Stimulated activated CD4-positive, alpha-beta T cell treated with anti-CD3 and anti-CD28 coated beads, Interleukin-12 subunit alpha, Interleukin-12 subunit beta, amount 100 ng/mL, for 48 hours (primary cell): ENCODE measurements around the gene LENG9.

ENCODE experiments used
- DNase-seq, 3 donors: peaks; one replicate each; pipeline ENCODE4 v3.0.0-alpha.2; 2020; ENCODE audit warnings: low read depth in 2 of 3, low spot score in 1 of 3

LENG9 gene

DNA sequence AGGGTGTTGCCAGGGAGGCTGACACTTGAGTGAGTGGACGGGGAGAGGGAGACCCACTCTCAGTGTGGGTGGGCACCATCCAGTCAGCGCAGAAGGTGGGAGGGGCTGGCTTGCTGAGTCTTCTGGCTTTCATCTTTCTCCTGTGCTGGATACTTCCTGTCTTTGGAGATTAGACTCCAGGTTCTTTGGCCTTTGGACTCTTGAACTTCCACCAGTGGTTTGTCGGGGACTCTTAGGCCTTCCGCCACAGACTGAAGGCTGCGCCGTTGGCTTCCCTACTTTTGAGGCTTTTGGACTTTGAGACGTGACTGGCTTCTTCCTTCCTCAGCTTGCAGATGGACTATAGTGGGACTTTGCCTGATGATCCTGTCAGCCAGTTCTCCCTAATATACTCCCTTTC is 18.8 kb downstream of the LENG9 start:
- DNase-seq: no peak

DNA sequence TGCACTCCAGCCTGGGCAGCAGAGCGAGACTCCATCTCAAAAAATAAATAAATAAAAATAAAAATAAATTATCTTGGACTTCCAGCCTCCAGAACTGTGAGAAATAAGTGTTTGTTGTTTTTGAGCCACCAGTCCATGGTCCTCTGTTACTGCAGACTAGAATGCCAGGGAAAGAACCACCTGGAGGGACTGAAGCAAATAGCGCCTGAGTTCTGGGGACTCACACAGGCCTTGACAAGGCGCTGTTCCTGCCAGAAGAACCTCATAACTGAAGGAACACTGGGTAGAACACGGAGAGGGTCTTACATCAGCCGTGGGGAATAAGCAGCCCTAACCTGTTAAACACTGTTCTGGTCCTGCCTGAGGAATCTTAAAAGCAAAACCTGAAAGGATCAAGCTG is 22.9 kb downstream of the LENG9 start:
- DNase-seq: no peak

DNA sequence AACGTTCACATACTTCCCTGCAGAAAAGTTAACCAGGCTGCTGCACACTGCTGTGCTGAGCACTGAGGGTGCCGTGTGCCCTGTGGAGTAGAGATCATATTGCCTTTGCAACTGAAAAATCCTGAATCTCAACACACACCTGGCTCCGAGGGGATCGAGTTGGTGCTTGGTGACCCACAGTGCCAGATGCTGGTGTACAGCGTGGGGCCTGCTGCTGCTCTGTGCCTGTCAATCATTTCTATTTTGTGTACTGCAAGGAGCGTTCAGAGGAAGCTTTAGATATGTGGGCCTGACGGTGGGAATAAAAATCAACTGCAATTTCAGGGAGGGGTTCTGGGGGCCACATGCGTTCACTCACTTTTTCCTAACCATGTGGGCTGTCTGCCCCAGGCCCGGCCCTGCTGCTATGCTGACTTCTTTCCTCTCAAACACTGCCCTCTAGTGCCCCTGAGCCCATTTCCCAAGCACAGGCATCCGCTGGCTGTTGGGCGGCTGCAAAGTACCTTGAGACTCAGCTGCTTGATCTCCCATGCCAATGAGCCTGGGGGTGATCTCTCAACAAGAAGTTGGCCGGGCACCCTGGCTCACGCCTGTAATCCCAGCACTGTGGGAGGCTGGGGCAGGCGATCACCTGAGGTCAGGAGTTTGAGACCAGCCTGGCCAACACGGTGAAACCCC is 24.3 kb downstream of the LENG9 start:
- no peak for DNase-seq

DNA sequence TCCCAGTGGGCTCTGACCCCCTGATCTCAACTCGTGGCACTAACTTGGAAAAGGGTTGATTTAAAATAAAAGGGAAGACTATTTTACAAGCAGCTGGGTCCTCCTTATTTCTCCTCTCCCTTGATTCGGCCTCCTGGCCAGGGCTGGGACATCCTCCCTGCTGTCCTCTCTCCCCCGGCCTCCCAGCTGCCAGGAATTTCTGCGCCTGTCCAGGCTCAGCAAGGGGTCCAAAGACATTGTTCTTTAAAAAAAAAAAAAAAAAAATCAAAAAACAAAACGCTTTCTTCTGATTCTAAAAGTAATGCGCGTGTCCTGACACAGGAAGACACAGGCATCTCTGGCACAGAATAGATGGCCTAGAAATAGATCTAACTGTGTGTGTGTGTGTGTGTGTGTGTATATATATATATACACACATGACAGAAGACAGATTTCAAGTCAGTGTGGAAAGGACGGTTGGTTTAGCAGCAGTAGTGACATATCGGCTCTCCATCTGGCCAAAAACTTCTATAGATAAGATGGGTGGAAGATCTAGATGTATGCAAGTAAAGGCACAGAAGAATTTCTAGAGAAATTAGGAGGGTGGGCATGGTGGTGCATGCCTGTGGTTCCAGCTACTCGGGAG is 26.8 kb downstream of the LENG9 start:
- no peak for DNase-seq

DNA sequence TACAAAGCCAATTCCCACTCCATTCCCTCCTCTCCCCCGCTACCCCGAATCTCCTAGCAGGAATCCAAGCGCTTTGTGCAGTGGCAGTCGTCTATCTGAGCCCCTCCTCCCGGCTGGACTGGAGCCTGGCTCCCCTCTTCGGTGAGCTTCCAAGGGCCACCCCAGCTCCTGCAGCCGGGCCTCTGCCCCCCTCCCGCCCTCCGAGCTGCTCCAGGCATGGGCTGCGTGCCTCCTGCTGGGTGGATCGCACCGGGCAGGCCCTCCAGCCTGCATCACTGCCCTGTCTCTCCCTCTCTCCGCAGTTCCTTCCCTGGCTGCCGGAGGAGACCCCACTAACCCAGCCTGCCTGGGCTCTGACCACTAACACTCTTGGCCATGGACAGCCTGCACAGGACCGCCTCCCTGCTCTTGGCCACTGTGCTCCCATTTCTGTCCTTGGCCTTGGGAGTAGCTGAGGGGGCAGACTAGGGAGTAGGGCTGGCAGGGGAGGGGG is 27.5 kb downstream of the LENG9 start:
- no peak for DNase-seq

DNA sequence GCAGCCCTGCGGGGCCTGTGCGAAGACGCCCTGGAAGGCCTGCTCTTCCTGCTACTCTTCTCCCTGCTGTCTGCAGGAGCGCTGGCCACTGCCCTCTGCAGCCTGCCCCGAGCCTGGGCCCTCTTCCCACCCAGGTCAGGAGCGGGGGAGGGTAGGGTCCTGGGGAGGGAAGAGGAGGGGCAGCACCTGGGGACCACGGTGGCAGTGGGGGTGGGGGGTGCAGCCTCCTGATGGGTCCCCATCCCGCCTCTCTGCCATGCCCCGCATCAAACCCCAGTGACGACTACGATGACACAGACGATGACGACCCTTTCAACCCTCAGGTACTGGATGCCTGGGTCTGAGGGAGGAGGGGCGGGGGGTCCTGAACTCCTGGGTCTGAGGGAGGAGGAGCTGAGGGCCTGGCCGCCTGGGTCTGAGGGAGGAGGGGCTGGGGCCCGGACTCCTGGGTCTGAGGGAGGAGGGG is 28.0 kb downstream of the LENG9 start:
- no peak for DNase-seq

DNA sequence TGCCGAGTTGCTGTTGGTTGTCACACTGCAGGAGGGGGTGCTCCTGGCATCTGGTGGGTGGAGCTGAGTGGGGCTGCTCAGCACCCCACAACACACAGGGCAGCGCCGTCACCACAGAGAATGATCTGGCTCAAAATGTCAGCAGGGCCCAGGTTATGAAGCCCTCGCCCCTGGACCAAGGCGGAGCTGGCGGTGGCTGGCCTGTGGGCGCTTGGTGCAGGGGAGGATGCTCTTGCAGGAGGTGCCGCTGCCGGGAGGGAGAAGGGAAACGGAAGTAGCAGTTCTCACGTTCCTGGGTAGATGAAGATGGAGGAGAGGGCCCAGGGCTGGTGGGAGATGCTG is 28.7 kb downstream of the LENG9 start:
- no peak for DNase-seq

DNA sequence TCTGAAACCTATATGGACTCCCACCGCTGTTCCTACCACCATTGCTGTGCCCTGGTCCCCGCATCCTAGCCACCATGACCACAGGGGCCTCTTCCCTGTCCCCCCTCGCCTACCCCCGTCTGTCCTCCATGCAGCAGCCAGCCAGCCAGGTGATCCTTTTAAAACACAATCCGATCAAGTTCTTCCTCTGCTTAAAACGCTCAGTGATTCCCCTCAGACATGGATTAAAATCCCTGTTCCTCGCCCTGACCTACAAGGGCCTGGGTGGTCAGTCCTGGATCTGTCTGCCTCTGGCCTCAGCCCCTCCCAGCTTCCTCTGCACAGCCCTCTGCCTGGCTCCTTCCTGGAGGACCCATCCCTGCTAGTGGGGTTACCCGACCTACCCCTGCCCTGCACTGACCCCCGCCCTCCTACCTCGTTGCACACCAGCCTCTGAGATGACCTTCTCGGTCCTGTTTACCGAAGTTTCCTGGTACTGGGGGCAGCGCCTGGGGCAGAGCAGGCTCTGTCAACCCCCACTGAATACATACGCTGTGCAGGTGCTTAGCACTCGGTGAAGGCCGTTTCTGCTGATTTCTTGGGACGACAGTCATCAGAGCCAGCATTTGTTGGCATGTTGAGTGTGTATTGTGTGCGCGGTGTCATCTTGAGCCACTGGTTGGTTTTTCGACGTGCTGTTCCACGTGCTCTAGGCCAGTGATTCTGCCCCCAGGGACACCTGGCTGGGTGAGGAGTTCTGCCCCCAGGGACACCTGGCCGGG is 29.3 kb downstream of the LENG9 start:
- no peak for DNase-seq

DNA sequence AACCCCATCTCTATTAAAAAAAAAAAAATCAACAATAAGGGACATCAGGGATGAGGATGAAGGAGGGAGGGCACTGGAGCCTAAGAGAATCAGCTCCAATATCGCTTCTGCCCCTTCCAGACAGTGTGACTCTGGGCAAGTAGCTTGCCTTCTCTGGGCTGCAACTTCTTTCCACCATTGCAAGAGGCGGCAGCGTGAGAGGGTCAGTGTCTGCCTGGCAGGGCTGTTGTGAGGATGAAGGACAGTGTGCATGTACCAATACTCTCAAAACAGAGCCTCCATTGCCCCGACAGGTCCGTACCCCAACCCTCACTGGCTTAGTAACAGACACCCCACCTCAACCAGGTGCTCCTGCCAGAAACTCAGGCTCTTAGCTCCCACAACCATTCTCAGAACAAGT is 29.9 kb downstream of the LENG9 start:
- DNase-seq: no peak

DNA sequence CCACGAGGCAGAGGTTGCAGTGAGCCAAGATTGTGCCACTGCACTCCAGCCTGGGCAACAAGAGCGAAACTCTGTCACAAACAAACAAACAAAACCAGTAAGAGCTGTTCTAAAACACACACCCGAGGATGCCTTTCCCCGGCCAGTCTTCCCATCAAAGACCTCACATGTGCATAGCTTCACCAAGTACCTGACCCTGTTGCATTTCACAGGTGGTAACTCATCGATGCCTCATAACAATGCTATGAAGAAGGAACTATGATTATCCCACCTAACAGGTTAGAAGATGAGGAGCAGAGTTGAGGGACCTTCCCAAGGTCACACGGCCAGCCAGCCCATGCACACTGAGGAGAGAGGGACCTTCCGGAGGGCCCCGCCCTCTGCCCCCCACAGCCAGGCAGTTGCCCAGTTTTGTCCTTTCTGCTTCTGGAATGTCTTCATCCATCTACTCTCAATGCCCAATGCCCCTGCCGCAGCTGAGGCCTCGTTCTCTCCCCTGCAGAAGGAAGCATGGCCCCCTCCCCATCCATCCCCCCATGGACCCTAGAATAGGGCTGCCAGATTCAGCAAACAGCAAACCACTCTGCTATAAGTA is 31.3 kb downstream of the LENG9 start:
- DNase-seq: no peak

DNA sequence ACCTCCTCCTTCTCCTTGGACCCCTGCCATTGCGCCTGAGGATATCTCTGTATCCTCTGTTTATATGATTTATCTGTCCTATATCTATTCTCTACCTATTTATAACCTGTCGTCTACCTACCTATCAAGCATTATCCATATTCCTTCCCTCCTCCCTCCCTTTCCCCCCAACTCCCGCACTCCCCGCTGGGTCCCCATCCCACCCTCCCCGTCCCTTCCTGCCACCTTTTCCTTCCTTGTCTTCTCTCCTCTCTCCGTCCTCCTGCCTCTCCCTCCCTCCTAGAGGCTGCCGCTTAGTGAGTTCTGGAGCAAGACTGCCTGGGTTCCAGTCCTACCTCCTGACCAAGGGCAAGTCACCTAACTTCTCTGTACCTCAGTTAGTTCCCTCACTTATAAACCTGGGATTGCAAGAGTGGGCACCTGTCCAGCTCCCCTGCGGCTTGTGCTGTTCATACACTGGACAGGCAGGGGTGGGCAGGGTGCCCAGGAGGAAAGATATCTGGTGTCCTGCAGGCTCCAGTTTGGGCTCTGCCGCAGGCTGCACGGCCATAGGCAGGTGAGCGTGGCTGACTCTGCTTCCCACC is 32.2 kb downstream of the LENG9 start:
- DNase-seq: no peak

DNA sequence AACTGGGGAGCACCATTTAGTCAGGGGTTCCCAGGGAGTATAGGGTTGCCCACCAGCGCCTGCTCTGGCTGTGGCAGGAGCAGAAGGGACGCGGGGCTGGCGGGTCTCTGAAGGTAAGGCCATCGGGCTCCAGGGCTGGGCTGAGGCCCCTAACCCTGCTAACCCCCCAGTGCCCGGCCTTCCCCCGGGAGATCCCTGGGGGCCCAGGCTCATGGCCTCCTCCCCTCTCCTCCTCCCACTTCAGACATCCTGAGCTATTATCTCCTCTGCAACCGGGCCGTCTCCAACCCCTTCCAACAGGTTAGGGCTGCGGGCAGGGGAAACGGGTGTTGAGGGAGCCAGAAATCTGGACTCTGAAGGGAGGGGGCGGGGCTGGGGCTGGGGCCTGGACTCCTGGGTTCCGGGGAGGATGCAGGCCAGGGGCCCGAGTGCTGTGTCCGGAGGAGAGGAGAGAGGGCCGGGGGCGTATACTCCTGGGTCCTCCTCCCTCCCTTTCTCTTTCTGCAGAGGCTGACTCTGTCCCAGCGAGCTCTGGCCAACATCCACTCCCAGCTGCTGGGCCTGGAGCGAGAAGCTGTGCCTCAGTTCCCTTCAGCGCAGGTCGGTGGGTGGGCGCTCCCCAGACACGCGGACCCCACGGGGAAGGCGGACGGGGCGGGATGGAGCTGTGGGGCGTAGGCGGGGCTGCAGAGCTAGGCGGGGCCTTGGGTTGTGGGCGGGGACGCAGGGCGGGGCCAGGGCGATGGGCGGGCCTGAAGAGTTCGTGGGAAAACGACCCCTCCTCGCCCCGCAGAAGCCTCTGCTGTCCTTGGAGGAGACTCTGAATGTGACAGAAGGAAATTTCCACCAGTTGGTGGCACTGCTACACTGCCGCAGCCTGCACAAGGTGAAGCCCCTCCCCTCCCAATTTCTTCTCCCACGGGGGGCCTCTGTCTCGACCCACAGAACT is 33.0 kb downstream of the LENG9 start:
- DNase-seq: peak in 2 of 3 donors; percentile 24 to 55

DNA sequence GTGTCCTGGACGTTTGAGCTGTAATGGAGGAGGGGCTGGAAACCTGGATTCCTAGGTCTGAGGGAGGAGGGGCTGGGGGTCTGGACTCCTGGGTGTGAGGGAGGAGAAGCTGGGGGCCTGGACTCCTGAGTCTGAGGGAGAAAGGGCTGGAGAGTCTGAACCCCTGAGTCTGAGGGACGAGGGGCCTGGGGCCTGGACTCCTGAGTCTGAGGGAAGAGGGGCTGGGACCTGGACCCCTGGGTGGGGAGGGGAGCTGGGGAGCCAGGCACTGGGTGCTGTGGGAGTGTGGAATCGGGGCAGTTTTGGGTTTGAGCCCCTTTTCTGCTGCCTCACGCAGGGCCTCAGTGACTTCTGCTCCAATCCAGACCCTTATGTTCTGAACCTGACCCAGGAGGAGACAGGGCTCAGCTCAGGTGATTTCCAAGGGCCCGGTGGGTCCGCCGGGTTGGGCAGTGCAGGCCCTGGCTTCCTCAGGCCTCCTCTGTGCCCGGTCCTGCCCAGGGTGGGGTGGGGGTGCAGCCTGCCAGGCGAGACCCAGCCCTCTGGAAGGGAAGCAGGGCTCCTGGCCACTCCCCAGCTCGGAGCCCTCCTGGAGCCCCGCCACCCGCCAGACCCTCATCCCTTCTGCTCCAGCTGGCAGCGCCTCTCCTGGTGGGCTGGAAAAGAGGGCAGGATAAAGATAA is 33.9 kb downstream of the LENG9 start:
- DNase-seq: no peak

DNA sequence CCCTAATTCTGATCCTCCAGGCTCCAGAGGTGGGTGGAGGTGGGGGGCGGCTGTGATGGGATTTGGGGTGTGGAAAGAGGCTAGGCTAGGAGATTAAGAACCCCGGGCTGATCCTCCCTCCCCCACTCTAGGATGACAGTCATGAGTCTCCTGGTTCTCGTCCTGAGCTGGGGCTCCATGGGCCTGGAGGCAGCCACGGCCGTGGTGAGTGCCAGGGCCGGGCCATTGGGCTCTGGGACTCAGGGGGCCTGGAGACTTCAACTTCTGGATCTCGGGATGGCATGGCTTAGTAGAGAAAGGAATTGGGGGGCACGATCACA is 34.4 kb downstream of the LENG9 start:
- DNase-seq: no peak

DNA sequence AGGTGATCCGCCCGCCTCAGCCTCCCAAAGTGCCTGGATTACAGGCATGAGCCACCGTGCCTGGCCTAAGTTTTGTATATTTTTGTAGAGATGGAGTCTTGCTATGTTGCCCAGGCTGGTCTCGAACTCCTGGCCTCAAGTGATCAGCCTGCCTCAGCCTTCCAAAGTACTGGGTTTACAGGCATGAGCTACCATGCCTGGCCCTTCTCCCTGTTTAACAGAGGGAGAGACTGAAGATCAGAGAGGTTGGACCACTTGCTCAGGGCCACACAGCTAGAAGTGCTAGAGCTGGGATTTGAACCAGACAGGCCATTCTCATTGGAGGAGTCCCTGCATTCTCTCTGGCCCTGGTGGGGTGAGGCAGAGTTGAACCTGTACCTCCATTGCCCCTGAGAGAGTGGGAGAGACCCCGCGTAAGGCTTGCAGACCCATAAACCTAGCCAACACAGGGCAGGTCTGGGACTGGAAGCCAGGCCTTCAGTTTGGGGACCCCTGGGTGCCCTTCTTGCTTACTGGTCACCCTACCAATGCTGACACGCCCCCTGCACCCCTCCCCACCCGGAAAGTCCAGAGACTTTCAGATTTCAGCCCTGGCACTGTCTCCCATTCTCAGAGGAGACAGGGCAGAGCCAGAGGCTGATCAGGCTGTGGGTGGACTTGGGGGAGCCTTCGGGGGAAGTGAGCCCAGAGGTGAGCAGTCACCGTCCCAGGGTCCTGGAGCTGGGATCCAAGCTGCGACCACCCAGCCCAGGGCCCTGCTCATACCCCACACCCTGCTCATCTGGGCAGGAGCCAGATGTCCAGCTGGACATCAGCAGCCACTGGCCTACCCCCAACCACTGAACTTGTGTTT is 35.0 kb downstream of the LENG9 start:
- no peak for DNase-seq

DNA sequence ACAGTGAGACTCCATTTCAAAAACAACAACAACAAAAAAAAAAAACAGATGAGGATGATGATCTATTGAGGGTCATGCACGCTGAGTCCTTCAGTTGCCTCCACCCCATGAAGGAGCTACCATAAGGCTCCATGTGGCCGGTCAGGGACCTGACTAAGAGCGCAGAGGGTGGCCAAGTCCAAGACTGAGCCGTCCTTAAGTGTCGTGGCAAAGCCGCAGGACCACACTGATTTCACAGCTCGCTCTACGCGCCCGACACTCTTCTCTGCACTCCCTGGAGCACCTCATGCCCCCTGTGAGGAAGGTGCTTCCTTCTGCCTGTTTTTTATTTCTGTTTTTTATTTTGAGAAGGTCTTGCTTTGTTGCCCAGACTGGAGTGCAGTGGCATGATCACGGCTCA is 36.0 kb downstream of the LENG9 start:
- DNase-seq: no peak

DNA sequence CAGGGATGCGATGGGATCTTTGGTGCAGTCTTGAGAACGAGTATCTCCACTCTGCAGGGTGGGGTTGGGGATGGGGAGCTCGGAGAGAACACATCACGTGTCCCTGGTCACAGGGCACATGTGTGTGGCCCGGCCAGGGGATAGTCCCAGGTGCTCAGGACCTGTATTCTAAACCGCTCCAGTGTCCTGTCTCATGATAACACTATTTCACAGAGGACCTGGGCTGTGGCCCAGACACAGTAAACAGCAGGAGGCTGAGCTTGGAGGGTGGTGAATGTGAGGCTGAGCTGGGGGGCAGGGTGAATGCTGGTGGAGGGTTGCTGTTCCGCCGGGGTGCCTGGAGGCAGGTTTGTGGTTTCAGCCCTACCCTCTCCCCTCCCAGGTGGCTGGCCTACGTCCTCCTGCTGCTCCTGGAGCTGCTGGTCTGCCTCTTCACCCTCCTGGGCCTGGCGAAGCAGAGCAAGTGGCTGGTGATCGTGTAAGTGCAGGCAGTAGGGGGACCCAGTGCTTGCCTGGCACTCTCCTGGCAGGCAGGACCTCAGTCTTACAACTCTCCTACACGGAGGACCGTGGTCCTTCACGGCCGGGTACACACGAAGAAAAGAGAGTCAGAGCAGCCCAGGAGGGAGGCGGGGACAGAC is 37.2 kb downstream of the LENG9 start:
- no peak for DNase-seq

DNA sequence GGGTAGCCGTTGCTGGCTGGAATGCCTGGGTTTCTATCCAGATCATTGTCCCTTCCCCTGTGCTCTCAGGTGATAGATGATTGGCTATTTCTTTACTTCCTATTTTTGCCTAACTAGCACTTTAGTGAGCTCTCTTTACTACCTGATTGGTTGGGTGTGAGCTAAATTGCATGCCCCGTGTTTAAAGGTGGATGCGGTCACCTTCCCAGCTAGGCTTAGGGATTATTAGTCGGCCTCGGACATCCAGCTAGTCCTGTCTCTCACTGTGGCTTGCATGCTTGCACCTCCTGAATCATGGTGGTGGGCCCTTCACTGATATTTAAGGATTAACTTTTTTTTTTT is 38.2 kb downstream of the LENG9 start:
- no peak for DNase-seq
